ENCODE data around the gene PSMD1.

GRCh38 chr2:231126123-231126522 is 69.5 kb downstream of the PSMD1 start:
- TF ChIP-seq CTCF (IDR thresholded peaks at IDR 0.05) (no peak), EZH2 (IDR thresholded peaks at IDR 0.05) (no peak), EZH2phosphoT487 (IDR thresholded peaks at IDR 0.05) (no peak)

All from neural progenitor cell (in vitro differentiated cells).